ENCODE measurements around the gene THOC6. TPM values are rescaled to one million over a fixed set of nuclear protein-coding genes. Genes with fewer than 3 reads are reported as not detected.

THOC6 gene
- total RNA-seq, 1 experiment from 2014 or later: 56.7 TPM

DNA sequence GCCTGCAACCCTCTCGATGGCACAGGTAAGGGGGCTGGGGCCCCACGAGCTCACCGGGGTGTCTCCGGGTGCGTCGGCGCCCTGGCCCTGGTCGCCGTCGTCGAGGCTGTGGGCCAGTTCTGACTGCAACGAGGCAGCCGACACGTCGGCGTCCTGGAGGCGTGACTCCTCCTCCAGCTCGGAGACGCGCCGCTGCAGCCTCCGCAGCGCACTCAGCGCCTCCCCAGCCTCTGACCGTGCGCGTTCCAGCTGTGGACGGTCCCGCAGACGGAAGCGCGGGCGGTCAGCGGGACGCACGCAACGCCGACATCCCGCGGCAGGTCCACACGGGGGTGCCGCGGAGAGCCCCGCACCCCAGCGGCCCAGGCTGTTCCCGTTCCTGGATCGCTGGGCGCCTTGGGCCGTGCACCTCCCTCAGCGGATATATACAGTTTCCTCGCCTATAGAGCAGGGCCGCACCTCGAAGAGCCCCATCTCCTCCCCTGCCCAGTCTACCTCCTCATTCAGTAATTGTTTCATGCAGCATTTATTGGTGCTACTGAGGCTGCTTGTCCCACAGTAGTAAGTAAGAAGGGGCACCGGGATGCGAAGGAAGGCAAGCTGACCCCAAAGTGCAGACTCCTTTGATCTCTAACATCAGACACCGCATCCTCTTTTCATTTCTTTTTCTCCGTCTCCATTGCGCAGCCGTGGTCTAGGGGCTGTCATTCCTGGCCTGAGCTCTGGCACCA is 5.8 kb downstream of the THOC6 start:
- CTCF ChIA-PET: interaction anchor here (0.7 to 1.0 kb wide), 2 partner anchors 9 to 359 kb away, joined by 3 to 5 read pairs; no protein-coding TSS in a partner anchor
- Histone ChIP-seq H3K36me3 (ENCODE audit: control insufficient read depth, insufficient read depth, low read length) (no peaks in the 10 kb centered on the region), H3K9me3 (ENCODE audit: control insufficient read depth, insufficient read depth, low read depth, low read length) (no peaks in the 10 kb centered on the region), H3K27ac (ENCODE audit: low read length) (no peak overlapping the region), H3K27me3 (ENCODE audit: control insufficient read depth, insufficient read depth, low read length) (no peaks in the 10 kb centered on the region), H3K4me3 (ENCODE audit: low read depth in 2 of 2, low read length in 2 of 2) (no peak overlapping the region), H3K4me1 (ENCODE audit: control insufficient read depth, insufficient read depth, low read length) (peaks cover 6% of the 10 kb centered on the region; the same call in 1 of the 2 replicates)
- no TSS peak for BruUV-seq (replicated peaks)
- ATAC-seq (no peak), DNase-seq (ENCODE audit: low read depth, low spot score) (no peak)
- in situ Hi-C loops (cut with HindIII; ENCODE audit: low pct_unique_long_range_greater_than_20kb, low sequenced_read_pairs): no loop called here
- POLR2A ChIA-PET: interaction anchor here (0.5 kb wide), 1 partner anchor 11 kb away, joined by 4 read pairs; no protein-coding TSS in a partner anchor
- TF ChIP-seq, protein P1, sequence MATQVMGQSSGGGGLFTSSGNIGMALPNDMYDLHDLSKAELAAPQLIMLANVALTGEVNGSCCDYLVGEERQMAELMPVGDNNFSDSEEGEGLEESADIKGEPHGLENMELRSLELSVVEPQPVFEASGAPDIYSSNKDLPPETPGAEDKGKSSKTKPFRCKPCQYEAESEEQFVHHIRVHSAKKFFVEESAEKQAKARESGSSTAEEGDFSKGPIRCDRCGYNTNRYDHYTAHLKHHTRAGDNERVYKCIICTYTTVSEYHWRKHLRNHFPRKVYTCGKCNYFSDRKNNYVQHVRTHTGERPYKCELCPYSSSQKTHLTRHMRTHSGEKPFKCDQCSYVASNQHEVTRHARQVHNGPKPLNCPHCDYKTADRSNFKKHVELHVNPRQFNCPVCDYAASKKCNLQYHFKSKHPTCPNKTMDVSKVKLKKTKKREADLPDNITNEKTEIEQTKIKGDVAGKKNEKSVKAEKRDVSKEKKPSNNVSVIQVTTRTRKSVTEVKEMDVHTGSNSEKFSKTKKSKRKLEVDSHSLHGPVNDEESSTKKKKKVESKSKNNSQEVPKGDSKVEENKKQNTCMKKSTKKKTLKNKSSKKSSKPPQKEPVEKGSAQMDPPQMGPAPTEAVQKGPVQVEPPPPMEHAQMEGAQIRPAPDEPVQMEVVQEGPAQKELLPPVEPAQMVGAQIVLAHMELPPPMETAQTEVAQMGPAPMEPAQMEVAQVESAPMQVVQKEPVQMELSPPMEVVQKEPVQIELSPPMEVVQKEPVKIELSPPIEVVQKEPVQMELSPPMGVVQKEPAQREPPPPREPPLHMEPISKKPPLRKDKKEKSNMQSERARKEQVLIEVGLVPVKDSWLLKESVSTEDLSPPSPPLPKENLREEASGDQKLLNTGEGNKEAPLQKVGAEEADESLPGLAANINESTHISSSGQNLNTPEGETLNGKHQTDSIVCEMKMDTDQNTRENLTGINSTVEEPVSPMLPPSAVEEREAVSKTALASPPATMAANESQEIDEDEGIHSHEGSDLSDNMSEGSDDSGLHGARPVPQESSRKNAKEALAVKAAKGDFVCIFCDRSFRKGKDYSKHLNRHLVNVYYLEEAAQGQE (IDR thresholded peaks at IDR 0.05; ENCODE audit: insufficient read depth in 1 of 2, low read depth in 2 of 2, low read length in 1 of 2): no peak
- TF ChIP-seq POLR2AphosphoS5 (IDR thresholded peaks at IDR 0.05; ENCODE audit: low read depth, low read length) (no peak), TCF7L2 (IDR thresholded peaks at IDR 0.05; ENCODE audit: low read depth, low read length) (no peak), SIN3A (IDR thresholded peaks at IDR 0.05; ENCODE audit: borderline replicate concordance, insufficient read depth, low read depth, low read length) (no peak)
- TF ChIP-seq, protein P2, sequence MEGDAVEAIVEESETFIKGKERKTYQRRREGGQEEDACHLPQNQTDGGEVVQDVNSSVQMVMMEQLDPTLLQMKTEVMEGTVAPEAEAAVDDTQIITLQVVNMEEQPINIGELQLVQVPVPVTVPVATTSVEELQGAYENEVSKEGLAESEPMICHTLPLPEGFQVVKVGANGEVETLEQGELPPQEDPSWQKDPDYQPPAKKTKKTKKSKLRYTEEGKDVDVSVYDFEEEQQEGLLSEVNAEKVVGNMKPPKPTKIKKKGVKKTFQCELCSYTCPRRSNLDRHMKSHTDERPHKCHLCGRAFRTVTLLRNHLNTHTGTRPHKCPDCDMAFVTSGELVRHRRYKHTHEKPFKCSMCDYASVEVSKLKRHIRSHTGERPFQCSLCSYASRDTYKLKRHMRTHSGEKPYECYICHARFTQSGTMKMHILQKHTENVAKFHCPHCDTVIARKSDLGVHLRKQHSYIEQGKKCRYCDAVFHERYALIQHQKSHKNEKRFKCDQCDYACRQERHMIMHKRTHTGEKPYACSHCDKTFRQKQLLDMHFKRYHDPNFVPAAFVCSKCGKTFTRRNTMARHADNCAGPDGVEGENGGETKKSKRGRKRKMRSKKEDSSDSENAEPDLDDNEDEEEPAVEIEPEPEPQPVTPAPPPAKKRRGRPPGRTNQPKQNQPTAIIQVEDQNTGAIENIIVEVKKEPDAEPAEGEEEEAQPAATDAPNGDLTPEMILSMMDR (IDR thresholded peaks at IDR 0.05): no peak
- intact Hi-C loops (cut with micrococcal nuclease; ENCODE audit: unreplicated experiment): no loop called here

DNA sequence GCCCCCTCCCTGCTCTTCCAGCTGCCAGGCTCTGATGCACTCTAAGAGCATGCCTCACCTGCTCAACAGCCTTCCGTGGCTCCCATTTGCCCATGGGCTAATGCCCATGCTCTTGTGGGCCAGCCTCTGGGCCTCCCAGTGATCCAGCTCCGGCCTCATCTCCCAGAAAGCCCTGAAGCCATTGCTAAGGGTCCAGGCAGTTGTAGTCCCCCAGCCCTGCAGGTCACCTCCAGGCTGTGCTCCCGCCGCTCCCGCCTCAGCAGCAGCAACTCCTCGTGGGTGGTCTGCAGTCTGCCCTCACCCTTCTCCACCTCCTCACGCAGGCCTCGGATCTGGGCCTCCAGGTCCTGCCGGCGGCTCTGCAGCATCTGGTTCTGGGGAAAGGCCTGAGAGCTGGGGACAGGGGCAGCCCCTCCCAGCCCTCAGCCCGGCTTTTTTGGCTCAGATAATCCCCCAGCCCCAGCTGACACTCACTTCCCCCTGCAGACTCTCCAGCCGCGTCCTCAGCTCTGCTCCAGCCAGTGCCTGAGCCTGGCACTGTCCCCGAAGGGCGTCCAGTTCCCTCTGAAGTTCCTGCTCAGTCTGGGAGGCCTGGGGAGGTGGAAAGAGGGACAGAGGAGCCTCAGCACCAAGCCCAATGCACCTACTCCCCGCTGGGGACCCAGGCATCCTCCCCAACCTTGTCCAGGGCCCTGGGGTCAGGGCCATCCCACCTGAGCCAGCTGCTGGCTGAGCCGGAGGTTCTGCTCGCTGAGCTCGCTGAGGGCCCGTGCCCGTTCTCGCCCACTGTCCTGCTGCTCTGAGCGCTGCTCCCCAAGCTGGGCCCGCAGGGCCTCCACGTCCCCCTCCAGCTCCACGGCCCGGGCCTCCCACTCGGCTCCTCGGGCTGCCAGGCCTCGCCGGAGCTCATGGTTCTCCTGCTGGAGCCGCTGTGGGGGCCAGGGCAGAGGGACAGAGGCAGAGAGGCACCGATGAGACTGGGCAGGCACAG is 6.7 kb downstream of the THOC6 start:
- intact Hi-C loops (cut with micrococcal nuclease; ENCODE audit: unreplicated experiment): no loop called here
- BruUV-seq (replicated peaks): no TSS peak
- H3K36me3 ChIP-seq (ENCODE audit: control insufficient read depth, insufficient read depth, low read length): no peaks in the 10 kb centered on the region
- peaks cover 6% of the 10 kb centered on the region; the same call in 1 of the 2 replicates for H3K4me1 ChIP-seq (ENCODE audit: control insufficient read depth, insufficient read depth, low read length)
- H3K27me3 ChIP-seq (ENCODE audit: control insufficient read depth, insufficient read depth, low read length): no peaks in the 10 kb centered on the region
- in situ Hi-C loops (cut with HindIII; ENCODE audit: low pct_unique_long_range_greater_than_20kb, low sequenced_read_pairs): no loop called here
- H3K27ac ChIP-seq (ENCODE audit: low read length): no peak overlapping the region
- TF ChIP-seq, protein P1 (IDR thresholded peaks at IDR 0.05; ENCODE audit: insufficient read depth in 1 of 2, low read depth in 2 of 2, low read length in 1 of 2): no peak
- TF ChIP-seq SIN3A (IDR thresholded peaks at IDR 0.05; ENCODE audit: borderline replicate concordance, insufficient read depth, low read depth, low read length) (no peak), POLR2AphosphoS5 (IDR thresholded peaks at IDR 0.05; ENCODE audit: low read depth, low read length) (no peak), TCF7L2 (IDR thresholded peaks at IDR 0.05; ENCODE audit: low read depth, low read length) (no peak)
- TF ChIP-seq, protein P2 (IDR thresholded peaks at IDR 0.05): no peak
- CTCF ChIA-PET: interaction anchor here (0.6 to 2.0 kb wide), 4 partner anchors 8 to 144 kb away, joined by 5 to 11 read pairs (median 9); partner anchors contain the start of gene ZNF213
- POLR2A ChIA-PET: interaction anchor here (0.5 kb wide), 1 partner anchor 15 kb away, joined by 3 read pairs; no protein-coding TSS in a partner anchor
- DNase-seq (ENCODE audit: low read depth, low spot score) (no peak), ATAC-seq (no peak)
- no peaks in the 10 kb centered on the region for H3K9me3 ChIP-seq (ENCODE audit: control insufficient read depth, insufficient read depth, low read depth, low read length)
- H3K4me3 ChIP-seq (ENCODE audit: low read depth in 2 of 2, low read length in 2 of 2): no peak overlapping the region
